HG02884 (cell line): Measurements from ENCODE around the gene XPO5.

Experiments used
- ATAC-seq: cut with Tn5 transposase; IDR thresholded peaks from one replicate; pipeline ENCODE4 v1.9.1; 2021; ENCODE audit warnings: mild to moderate bottlenecking, moderate library complexity; ENCODE audit not compliant: unreplicated experiment

The XPO5 gene

DNA sequence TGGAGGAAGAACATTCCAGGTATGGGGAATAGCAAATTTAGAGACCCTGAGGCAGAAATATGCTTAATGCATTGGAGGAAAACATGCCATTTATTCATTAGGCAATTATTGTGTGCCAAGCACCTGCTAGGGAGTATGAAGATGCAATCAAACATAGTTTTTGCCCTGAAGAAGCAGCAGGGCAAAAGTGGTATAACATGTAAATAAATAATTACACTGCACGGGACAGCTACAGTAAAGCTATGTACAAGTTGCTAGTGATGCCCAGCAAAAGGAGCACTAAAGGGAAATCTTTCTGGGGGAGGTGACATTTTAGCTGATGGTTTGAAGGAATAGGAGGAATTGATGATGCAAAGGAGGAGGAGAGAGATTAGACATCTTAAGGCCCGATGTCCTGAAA, 99.1 kb downstream of the XPO5 start:
- no peak for ATAC-seq

DNA sequence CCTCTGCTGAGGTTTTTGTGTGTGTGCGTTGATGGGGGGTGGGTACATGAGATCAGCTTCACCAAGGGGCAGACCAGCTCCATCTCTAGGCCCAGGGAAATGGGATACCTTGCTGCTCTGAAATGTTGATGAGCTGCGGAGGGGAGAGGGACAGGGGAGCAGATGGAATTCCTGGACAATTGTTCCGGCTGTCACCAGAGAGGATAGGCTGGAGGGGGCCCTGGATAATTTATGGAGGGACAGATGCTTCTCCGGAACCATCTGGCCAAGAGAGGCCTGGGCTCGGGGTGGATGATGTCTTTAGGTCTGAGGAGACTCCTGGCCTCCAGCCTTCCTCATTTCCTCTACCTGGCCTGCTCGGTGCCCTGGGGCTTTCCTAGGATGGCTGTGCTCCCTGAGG, 100.3 kb downstream of the XPO5 start:
- ATAC-seq, result no peak

DNA sequence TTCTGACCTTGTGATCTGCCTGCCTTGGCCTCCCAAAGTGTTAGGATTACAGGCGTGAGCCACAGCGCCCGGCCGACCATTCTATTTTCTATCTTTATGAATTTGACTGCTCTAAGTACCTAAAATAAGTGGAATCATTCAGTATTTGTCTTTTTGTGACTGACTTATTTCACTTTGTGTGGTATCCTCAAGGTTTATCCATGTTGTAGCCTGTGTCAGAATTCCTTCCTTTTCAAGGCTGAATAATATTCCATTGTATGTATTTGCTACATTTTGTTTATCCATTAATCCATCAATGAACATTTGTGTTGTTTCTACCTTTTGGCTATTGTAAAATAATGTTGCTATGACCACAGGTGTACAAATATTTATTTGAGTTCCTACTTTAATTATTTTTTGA, 103.3 kb downstream of the XPO5 start:
- ATAC-seq, result no peak
